WERI-Rb-1 (cell line): ENCODE results near the gene CRYBG2.

Experiments
- DNase-seq: peaks from one replicate; pipeline ENCODE4 v3.0.0-alpha.2; 2020
- H3K27ac ChIP-seq: fragments of 250-450 bp; sonication (Bioruptor Pico); 2 replicates; pipeline ENCODE4 v1.5.1; 2020; ENCODE audit warnings: mild to moderate bottlenecking, moderate library complexity
- H3K27me3 ChIP-seq: fragments of 250-450 bp; sonication (Bioruptor Pico); 2 replicates; pipeline ENCODE4 v1.5.1; 2021; ENCODE audit warnings: mild to moderate bottlenecking, low read depth, moderate library complexity; ENCODE audit not compliant: insufficient read depth, severe bottlenecking
- H3K36me3 ChIP-seq: fragments of 250-450 bp; sonication (Bioruptor Pico); 2 replicates; pipeline ENCODE4 v1.5.1; 2020; ENCODE audit warnings: mild to moderate bottlenecking, moderate library complexity
- H3K4me3 ChIP-seq: 2 replicates; pipeline ENCODE4 v1.5.1; 2011; ENCODE audit warnings: low read depth, mild to moderate bottlenecking, control low read depth, low read length
- H3K9me3 ChIP-seq: fragments of 250-450 bp; sonication (Bioruptor Pico); 2 replicates; pipeline ENCODE4 v1.5.1; 2021; ENCODE audit warnings: mild to moderate bottlenecking, moderate library complexity; ENCODE audit not compliant: severe bottlenecking
- TF ChIP-seq, protein P1 (sequence below): IDR thresholded peaks from 2 replicates; pipeline ENCODE4 v1.5.1; 2011; ENCODE audit warnings: low read depth, mild to moderate bottlenecking, control low read depth, inconsistent platforms, low read length

Gene CRYBG2

GRCh38 chr1:26350343-26350700 lies 3.6 kb downstream of the CRYBG2 start:
- no peak overlapping the region for H3K27ac ChIP-seq
- no peak overlapping the region for H3K4me3 ChIP-seq
- H3K36me3 ChIP-seq, result no peaks in the 10 kb centered on the region
- DNase-seq, result no peak
- H3K9me3 ChIP-seq, result no peaks in the 10 kb centered on the region
- TF ChIP-seq, protein P1, sequence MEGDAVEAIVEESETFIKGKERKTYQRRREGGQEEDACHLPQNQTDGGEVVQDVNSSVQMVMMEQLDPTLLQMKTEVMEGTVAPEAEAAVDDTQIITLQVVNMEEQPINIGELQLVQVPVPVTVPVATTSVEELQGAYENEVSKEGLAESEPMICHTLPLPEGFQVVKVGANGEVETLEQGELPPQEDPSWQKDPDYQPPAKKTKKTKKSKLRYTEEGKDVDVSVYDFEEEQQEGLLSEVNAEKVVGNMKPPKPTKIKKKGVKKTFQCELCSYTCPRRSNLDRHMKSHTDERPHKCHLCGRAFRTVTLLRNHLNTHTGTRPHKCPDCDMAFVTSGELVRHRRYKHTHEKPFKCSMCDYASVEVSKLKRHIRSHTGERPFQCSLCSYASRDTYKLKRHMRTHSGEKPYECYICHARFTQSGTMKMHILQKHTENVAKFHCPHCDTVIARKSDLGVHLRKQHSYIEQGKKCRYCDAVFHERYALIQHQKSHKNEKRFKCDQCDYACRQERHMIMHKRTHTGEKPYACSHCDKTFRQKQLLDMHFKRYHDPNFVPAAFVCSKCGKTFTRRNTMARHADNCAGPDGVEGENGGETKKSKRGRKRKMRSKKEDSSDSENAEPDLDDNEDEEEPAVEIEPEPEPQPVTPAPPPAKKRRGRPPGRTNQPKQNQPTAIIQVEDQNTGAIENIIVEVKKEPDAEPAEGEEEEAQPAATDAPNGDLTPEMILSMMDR, result no peak
- H3K27me3 ChIP-seq, result no peaks in the 10 kb centered on the region

DNA sequence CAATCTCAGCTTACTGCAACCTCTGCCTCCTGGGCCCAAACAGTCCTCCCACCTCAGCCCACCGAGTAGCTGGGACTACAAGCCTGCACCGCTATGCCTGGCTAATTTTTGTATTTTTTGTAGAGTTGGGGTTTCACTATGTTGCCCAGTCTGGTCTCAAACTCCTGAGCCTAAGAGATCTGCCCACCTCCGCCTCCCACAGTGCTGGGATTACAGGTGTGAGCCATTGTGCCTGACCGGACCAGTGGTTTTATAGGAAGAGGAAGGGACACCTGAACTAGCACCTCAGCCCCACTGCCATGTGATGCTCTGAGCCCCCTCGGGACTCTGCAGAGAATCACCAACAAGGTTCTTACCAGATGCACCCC lies 4.1 kb downstream of the CRYBG2 start:
- Histone ChIP-seq H3K27ac (no peak overlapping the region), H3K4me3 (no peak overlapping the region), H3K36me3 (no peaks in the 10 kb centered on the region), H3K9me3 (no peaks in the 10 kb centered on the region), H3K27me3 (no peaks in the 10 kb centered on the region)
- no peak for DNase-seq
- TF ChIP-seq, protein P1, result no peak

DNA sequence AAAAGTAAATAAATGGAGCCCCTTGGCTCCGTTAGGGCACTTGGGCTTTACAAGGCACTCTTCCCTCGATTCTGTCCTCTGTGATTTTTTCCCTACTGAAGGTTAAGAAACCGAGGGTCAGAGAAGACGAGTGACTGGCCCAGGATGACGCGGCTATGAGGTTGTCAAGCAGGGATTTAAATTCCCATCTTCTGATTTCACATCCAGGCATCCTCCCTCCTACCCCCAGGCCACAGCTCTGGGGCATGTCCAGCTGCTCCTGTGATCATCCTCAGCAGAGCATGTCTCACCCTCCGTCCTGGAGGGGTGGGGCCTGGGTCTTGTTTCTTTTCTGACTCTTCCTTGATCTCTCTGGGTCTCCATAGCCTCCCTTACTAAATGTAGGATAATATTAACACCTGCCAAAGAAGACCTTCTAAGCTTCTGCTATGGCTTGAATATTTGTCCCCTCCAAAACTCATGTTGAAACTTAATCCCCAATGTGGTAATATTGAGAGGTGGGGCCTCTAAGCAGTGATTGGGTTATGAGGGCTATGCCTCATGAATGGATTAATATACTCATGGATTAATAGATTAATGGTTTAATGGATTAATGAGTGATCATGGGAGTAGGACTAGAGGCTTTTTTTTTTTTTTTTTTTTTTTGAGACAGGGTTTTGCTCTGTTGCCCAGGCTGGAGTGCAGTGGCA lies 4.6 kb downstream of the CRYBG2 start:
- no peak overlapping the region for H3K27ac ChIP-seq
- no peaks in the 10 kb centered on the region for H3K9me3 ChIP-seq
- no peaks in the 10 kb centered on the region for H3K27me3 ChIP-seq
- peak; percentile 72 for DNase-seq
- H3K4me3 ChIP-seq, result no peak overlapping the region
- H3K36me3 ChIP-seq, result no peaks in the 10 kb centered on the region
- TF ChIP-seq, protein P1, result no peak

- Histone ChIP-seq H3K4me3 (no peak overlapping the region), H3K27me3 (no peaks in the 10 kb centered on the region), H3K36me3 (no peaks in the 10 kb centered on the region), H3K9me3 (no peaks in the 10 kb centered on the region), H3K27ac (no peak overlapping the region)
- no peak for DNase-seq
- TF ChIP-seq, protein P1, result no peak
Measured at GRCh38 chr1:26346274-26347033, 7.5 kb downstream of the CRYBG2 start.

- TF ChIP-seq, protein P1, result no peak
- H3K27ac ChIP-seq, result no peak overlapping the region
Measured at GRCh38 chr1:26345718-26346117, 8.2 kb downstream of the CRYBG2 start.

More at GRCh38 chr1:26345718-26346117, 8.2 kb downstream of the CRYBG2 start:
- no peak for DNase-seq
- H3K9me3 ChIP-seq, result no peaks in the 10 kb centered on the region
- no peak overlapping the region for H3K4me3 ChIP-seq
- H3K36me3 ChIP-seq, result no peaks in the 10 kb centered on the region
- no peaks in the 10 kb centered on the region for H3K27me3 ChIP-seq
